ENCODE data around the gene CHAF1A. TPM values are rescaled to one million over a fixed set of nuclear protein-coding genes. Genes with fewer than 3 reads are reported as not detected.

The CHAF1A gene
- total RNA-seq, 4 donors from 2014 or later = 4.9 to 18.6 (median 8.1) TPM

GRCh38 chr19:4373601-4374497, 28.6 kb upstream of the CHAF1A start:
- Histone ChIP-seq H3K27me3 (no peaks in the 10 kb centered on the region), H3K4me1 (peaks cover 11 to 100% (median 91%) of the 10 kb centered on the region in 4 donors), H3K9me3 (no peaks in the 10 kb centered on the region), H3K27ac (peak overlapping the region; percentile 80 to 100 (median 89)), H3K36me3 (no peaks in the 10 kb centered on the region), H3K4me3 (peak overlapping the region in 1 of 4 donors; percentile 0)
- 30 to 46% methylated on average over 20 to 22 of the region's 25 CpGs for WGBS, 2 donors
- TF ChIP-seq EP300 (IDR thresholded peaks at IDR 0.05) = peak in 1 of 2 donors; percentile 9
- TF ChIP-seq POLR2A (IDR thresholded peaks at IDR 0.05) = no peak
- TF ChIP-seq CTCF (IDR thresholded peaks at IDR 0.05) = no peak
- no peak for DNase-seq (ENCODE audit: low spot score in 2 of 2)

GRCh38 chr19:4374498-4375163, 27.8 kb upstream of the CHAF1A start:
- H3K4me3 ChIP-seq = peak overlapping the region in 1 of 4 donors; percentile 0

GRCh38 chr19:4375164-4376027, 27.0 kb upstream of the CHAF1A start:
- Histone ChIP-seq H3K9me3 (no peaks in the 10 kb centered on the region), H3K36me3 (no peaks in the 10 kb centered on the region), H3K4me3 (no peak overlapping the region), H3K4me1 (peaks cover 11 to 100% (median 86%) of the 10 kb centered on the region in 4 donors), H3K27ac (peak overlapping the region; percentile 80 to 100 (median 89)), H3K27me3 (no peaks in the 10 kb centered on the region)
- WGBS, 2 donors = 14 to 44% methylated on average over 10 to 15 of the region's 16 CpGs
- peak in 4 of 5 experiments; percentile 23 to 44 (median 30) for TF ChIP-seq CTCF (IDR thresholded peaks at IDR 0.05)
- TF ChIP-seq POLR2A (IDR thresholded peaks at IDR 0.05) = no peak
- peak in 1 of 2 donors; percentile 4 for TF ChIP-seq EP300 (IDR thresholded peaks at IDR 0.05)
- DNase-seq (ENCODE audit: low spot score in 2 of 2) = no peak

More at GRCh38 chr19:4374498-4375163, 27.8 kb upstream of the CHAF1A start:
- Histone ChIP-seq H3K27ac (peak overlapping the region; percentile 80 to 100 (median 89)), H3K9me3 (no peaks in the 10 kb centered on the region), H3K27me3 (no peaks in the 10 kb centered on the region), H3K4me1 (peaks cover 11 to 100% (median 88%) of the 10 kb centered on the region in 4 donors), H3K36me3 (no peaks in the 10 kb centered on the region)
- TF ChIP-seq POLR2A (IDR thresholded peaks at IDR 0.05) (no peak), EP300 (IDR thresholded peaks at IDR 0.05) (peak in 1 of 2 donors; percentile 65), CTCF (IDR thresholded peaks at IDR 0.05) (peak in 2 of 5 experiments; percentile 11 to 28)
- DNase-seq (ENCODE audit: low spot score in 2 of 2) = peak; percentile 58 to 62
- 26 to 35% methylated on average over 17 to 27 of the region's 27 CpGs for WGBS, 2 donors

GRCh38 chr19:4376028-4376670, 26.3 kb upstream of the CHAF1A start:
- H3K9me3 ChIP-seq = no peaks in the 10 kb centered on the region
- no peak for DNase-seq (ENCODE audit: low spot score in 2 of 2)
- peaks cover 11 to 100% (median 82%) of the 10 kb centered on the region in 4 donors for H3K4me1 ChIP-seq
- 69 to 71% methylated on average over 16 of the region's 16 CpGs for WGBS, 2 donors
- H3K4me3 ChIP-seq = no peak overlapping the region
- H3K27me3 ChIP-seq = no peaks in the 10 kb centered on the region
- no peaks in the 10 kb centered on the region for H3K36me3 ChIP-seq
- TF ChIP-seq EP300 (IDR thresholded peaks at IDR 0.05) = no peak
- no peak for TF ChIP-seq POLR2A (IDR thresholded peaks at IDR 0.05)
- TF ChIP-seq CTCF (IDR thresholded peaks at IDR 0.05) = peak in 1 of 5 experiments; percentile 3
- H3K27ac ChIP-seq = peak overlapping the region; percentile 80 to 100 (median 89)

Data from tibial nerve (tissue), 4 donors.